NCI-H2227 (cell line): ENCODE measurements around the gene TAMALIN.

ENCODE experiments used
- DNase-seq: peaks from one replicate; lab custom pipeline; 2025; ENCODE audit not compliant: unreplicated experiment; lab: John Stamatoyannopoulos, UW

The TAMALIN gene

DNA sequence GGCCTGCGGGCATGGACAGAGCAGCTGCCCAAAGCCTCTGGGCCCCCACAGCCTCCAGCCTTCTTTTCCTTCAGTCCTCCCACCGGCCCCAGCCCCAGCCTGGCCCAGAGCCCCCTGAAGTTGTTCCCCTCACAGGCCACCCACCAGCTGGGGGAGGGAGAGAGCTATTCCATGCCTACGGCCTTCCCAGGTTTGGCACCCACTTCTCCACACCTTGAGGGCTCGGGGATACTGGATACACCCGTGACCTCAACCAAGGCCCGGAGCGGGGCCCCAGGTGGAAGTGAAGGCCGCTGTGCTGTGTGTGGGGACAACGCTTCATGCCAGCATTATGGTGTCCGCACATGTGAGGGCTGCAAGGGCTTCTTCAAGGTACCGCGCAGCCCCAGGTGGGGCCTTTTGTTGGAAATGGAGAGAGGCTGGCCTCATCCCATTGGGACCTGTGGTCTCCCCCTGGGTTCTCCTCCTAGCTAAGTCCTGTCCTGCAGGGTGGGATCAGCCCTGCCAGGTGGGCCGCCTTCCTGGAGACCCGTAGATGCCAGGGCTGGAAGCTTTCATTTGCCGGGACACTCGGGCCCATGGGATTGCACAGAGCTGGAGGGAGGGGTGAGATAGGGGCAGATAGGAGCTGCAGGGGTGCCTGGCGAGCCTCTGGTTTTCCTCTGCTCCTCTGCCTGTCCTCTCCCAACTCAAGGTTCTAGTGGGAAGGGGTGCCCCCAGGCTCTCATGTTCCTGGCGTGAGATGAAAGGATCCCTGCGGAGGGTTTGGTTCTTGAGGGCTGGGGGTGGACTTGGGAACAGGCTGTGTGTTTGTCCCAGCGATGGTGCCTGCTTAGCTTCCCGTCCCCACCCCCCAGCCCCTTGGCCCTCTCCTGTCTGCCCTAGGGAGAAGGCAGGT lies 48.3 kb downstream of the TAMALIN start:
- no peak for DNase-seq

DNA sequence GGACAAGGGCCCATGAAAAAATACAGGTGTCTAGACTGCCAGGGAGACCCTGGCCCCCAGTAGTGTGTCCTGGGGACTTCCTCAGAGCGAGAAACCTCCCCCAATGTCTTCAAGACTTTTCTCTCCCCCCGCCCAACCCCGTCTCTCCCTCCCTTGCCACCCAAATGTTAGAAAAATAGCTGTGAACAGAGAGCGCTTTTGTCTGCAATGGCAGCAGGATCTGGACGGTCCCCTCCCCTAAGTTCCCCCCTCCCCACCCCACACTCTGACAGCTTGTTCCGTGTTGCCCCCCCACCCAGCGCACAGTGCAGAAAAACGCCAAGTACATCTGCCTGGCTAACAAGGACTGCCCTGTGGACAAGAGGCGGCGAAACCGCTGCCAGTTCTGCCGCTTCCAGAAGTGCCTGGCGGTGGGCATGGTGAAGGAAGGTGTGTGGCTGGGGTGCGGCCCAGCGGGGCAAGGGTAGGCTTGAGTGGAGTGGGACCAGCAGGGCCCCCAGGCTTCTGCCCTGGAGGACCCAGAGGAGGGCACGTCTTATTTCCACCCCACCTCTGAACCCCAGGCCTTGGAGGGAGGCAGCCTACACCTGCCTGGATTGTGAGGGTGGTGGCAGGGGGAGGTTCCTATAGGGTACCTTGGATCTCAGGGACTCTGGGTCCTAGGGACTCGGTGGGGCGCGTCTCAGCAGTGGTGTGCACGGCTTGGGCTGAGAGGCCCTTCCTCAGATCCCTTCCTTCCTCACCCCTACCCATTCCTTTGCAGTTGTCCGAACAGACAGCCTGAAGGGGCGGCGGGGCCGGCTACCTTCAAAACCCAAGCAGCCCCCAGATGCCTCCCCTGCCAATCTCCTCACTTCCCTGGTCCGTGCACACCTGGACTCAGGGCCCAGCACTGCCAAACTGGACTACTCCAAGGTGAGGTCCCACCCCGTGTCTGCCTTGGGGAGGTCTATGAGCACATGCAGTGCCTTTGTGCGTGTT lies 49.3 kb downstream of the TAMALIN start:
- DNase-seq: no peak

DNA sequence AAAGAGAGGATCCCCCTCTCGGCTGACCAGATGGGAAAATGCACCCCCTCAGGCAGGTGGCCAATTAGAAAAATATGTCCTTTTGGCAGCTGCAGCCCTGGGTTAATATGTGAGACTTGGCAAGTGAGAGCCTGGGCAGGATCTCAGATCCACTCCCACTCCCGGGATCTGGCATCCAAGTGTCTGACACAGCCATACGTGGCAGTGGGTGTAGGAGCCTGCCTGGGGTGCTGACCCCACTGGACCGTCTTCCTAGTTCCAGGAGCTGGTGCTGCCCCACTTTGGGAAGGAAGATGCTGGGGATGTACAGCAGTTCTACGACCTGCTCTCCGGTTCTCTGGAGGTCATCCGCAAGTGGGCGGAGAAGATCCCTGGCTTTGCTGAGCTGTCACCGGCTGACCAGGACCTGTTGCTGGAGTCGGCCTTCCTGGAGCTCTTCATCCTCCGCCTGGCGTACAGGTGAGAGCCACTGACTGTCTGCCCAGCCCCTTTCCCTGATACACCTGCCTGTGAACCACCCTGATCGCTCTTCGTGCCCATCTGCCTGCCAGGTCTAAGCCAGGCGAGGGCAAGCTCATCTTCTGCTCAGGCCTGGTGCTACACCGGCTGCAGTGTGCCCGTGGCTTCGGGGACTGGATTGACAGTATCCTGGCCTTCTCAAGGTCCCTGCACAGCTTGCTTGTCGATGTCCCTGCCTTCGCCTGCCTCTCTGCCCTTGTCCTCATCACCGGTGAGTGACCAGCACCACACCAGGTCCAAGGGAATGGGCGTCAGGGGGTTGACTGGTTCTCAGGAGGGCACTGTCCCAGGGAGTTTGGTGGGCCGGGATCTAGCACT lies 50.3 kb downstream of the TAMALIN start:
- no peak for DNase-seq

DNA sequence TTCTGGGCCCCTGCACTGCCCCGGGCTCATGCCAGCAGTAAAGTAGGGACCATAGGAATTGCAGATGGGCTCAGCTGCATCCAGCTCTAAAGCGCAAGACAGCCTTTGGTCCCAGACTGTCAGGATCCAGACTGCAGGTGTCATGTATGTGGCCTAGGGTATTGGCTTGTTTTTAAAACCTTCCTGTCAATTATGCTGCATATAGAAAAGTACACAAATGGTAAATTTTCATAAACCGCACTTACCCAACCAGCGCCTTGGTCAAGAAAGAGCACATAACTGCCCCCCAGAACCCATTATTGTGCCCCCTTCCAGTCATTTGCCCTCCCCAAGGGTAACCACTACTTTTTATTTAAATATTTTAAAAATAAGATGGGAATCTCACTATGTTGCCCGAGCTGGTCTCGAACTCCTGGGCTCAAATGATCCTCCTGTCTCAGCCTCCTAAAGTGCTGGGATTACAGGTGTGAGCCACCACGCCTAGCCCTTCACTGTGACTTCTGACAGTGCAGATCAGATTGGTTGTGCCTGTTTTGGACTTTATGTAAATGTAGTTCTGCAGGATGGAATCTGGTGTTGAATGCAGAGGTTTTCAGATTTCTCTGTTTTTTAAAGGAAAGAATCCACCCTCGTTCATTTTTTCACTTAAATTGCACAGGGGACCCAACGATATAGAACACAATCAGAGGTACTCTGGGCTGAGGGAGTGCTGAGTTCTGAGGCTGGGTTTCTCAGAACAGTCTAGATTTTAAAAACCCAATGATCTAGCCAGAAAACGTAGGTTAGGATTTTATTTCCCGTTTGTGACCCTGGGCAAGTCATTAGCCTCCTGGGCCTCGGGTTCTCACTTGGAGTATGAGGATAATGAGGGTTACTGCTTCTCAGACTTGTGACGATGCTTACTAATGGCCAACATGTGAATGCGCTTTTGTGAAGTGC lies 51.2 kb downstream of the TAMALIN start:
- no peak for DNase-seq

DNA sequence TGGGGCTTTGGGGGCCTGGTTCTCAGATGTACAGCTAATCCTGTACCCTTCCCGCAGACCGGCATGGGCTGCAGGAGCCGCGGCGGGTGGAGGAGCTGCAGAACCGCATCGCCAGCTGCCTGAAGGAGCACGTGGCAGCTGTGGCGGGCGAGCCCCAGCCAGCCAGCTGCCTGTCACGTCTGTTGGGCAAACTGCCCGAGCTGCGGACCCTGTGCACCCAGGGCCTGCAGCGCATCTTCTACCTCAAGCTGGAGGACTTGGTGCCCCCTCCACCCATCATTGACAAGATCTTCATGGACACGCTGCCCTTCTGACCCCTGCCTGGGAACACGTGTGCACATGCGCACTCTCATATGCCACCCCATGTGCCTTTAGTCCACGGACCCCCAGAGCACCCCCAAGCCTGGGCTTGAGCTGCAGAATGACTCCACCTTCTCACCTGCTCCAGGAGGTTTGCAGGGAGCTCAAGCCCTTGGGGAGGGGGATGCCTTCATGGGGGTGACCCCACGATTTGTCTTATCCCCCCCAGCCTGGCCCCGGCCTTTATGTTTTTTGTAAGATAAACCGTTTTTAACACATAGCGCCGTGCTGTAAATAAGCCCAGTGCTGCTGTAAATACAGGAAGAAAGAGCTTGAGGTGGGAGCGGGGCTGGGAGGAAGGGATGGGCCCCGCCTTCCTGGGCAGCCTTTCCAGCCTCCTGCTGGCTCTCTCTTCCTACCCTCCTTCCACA lies 52.0 kb downstream of the TAMALIN start:
- DNase-seq: no peak

DNA sequence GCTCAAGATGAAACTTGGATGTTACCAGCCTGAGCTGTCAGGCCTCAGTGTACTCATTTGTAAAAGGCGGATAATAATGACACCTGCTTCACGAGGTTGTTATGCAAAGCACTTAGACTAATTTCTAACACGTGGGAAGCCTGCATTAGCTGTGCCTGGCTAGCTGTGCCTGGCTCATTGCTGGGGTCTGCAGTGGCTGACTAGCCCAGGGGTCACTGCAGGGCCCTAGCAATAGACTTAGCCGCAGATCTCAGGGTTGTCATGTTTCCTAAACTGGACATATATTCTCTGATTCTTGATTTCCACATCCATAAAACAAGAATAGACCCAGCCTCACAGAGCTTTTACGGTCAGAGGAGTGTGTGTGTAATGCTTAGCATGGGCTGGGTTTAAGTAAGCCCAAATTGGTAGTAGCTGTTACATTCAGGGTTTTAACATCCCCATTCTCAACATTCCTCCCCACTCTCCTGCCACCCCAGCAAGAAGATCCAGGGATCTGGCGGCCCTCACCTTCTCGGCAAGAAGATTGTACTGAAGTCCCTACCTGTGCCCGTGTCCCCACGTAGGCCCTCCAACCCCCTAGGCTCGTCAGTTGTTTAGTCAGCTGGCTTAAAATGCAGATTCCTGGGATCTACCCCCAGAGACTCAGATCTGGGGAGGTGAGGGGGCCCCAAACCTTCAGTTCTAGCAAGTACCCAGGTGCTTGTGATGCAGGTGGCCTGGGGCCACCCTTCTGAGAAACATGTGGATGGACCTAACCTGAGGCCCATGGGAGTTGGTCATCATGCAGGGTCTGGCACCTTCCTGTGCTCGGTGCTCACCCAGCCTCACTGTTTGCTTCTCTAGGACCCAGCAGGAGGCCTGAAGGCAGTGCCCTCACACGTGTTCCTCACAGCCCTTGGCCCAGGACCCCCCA lies 53.1 kb downstream of the TAMALIN start:
- no peak for DNase-seq

DNA sequence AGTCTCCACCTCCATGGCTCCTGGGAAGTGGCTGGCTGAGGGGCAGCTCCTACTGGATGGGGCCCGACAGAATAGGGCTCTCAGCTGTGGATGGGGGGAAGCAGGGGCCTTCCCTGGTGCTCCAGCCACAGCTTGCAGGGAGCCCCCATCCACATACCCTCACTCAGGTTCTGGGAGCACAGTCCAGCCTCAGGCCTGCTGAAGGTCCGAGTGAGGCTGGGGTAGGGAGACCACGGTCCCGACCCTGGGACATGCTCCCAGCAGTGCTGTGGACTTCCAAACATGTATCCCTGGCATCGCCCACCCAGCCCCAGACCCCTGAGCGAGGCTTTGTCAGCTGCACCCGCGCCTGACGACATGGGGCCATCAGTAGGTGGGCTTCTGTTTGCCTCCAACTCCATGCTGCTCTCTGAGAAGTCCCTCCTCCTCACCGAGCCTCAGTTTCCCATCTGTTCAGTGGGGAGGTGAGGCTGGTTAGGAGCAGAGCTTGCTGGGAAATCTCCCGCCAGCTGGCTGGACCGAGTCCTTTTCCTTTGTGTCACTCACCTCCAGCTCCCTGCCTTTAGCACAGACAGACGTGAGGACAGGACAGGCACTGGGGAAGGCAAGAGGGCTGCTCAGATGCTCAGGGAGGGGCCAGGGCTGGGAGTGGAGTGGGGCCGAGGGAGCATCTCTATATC lies 53.9 kb downstream of the TAMALIN start:
- no peak for DNase-seq

DNA sequence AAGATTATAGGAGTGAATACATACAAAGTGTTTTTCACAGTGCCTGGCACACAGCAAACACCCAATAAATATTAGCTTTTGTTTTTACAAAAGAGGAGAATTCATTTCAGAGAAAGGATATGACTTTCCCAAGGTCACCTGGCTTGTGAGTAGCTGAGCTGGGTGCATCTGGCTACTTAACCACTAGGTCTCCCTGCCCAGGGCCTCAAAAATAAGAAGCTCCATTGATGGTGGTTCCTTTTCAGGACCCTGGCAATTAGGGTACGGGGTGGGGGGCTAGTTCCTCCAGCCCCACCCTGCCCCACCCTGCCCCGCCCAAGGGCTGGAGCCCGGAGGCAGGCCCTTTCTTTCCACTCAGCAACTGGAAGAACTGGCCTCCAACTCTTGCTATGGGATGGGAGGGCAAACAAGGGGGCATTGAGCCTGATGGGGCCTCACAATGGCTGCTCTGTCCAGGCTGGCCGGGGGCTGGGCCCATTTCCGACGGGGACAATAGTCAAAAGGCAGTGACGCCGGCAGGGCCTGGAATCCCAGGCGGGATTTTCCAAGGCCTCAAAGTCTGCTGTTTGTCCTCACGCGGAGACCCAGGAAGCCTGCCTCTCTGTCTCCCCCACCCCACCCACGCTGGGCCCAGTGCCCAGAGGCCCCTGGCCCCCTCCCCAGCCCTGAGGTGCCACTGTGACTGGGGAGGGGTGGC lies 54.9 kb downstream of the TAMALIN start:
- no peak for DNase-seq

DNA sequence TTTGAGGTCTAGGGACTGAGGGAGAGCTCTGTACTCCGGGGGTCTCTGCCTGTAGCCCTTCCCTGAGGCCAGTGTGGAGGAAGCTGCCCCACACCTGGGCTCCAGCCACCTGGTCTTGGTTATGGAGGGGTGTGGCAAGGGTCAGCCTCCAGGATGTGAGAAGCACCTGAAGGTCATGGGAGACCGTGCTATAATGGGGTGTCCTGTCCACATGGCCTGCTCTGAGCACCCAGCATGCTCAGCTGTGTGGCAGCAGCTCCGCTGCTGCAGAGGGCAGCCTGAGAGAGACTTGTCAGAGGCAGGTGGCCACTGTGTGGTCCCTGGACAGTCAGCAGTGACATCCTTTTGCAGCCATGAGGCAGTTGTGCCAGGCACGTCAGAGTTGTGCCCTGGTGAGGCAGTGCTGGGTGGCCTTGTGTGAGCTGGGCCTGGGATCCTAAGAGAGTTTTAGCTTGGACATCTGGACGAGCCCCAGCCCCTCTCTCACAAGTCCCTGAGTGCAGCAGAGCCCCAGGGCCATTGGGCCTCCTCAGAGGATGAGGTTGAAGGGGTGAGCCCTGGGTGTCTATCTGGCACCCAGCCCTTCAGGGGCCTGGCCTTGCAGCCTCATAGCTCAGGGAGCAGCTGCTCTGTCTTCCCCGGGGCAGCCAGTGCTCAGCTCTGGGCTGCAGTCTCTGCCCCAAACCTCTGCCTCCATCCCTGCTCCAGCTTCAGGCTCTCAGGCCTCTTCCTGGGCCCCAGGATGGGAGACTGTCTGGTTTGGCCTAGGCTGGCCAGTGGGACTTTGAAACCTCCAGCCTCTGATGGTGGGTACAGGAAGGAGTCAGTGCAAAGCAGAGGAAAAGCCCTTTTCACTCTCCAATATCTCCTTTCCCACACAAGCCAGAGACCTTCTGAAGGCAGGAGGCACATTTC lies 55.7 kb downstream of the TAMALIN start:
- DNase-seq: no peak

DNA sequence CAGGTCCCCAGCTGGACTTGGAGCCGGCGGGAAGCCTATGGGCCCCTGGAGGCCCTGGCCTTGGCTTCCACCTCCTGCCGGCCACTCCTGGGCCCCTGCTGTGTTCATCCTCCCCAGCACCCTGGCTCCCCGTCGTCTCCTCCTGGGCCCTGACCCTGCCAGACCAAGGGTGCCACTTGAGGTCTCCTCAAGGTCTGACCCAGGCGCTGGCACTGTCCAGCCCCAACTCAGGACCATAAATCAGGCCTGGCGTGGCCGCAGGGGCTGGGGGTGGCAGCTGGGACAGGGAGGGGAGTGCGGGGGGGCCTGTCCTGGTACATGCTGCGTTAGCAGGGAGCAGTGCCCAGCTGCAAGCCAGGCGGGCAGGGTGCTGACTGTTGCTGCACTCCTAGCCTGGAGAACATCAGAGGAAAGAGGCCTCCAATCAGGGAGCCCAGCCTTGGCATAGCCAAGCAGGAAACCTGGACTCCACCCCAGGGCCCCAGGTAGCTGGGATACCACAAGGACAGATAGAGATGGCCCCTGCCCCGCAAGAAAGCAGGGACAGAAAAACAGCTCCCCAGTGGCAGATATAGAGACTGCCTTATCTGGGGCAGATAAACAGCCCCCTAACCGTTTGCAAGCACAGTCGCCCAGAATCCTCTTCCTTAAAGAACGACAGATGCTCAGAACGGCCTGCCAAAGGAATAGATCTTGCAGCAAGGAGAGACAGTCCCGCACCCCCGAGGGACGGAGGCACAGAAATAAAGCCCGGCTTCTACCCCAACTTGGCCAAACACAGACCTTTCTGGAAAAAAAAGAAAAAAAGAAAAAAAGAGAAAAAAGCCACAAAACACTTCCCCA lies 56.6 kb downstream of the TAMALIN start:
- DNase-seq: no peak

DNA sequence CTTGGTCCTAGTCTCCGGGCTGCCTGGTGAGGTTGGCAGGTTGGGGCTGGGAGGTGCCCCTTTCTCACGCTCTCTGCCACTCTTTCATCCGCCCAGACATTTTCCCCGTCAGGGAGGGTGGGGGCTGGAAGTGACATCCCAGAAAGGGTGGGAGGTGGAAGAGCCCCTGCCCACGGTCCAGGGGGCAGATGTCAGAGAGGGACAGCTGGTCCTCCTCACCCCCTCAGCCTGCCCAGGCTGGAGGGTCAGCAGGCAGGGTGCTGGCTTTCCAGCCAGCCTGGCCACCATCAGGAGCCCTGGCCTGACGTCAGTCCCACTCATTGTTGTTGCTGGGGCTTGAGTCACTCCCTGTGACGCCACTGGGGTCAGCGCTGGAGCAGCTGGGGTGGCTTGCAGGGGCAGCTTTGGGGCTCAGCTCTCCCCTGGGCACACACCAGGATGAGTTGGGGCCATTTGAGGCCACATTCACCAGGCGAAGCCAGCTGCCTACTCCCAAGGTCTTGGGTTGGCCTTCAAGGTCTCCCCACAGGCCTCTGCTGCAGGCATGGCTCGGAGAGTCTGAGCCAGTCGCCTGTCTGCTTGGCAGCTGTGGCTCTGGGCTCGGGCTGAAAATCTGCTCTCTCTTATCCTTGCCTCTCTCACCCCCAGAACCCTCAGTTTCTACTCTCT lies 57.4 kb downstream of the TAMALIN start:
- DNase-seq: no peak
